GM19351 (cell line): ENCODE data around the gene FSTL4.

Experiments
- ATAC-seq: cut with Tn5 transposase; IDR thresholded peaks from one replicate; pipeline ENCODE4 v1.9.1; 2021; ENCODE audit warnings: mild to moderate bottlenecking, moderate library complexity; ENCODE audit not compliant: unreplicated experiment

The FSTL4 gene

GRCh38 chr5:133332439-133333024 is 279.8 kb downstream of the FSTL4 start:
- no peak for ATAC-seq

- no peak for ATAC-seq
Measured at GRCh38 chr5:133331941-133332340, 280.4 kb downstream of the FSTL4 start.

GRCh38 chr5:133330956-133331355 is 281.4 kb downstream of the FSTL4 start:
- no peak for ATAC-seq

GRCh38 chr5:133328800-133329199 is 283.5 kb downstream of the FSTL4 start:
- no peak for ATAC-seq

GRCh38 chr5:133327946-133328401 is 284.4 kb downstream of the FSTL4 start:
- ATAC-seq, result no peak

- ATAC-seq, result no peak
Measured at GRCh38 chr5:133326361-133326760, 286.0 kb downstream of the FSTL4 start.

GRCh38 chr5:133325864-133326263 is 286.5 kb downstream of the FSTL4 start:
- no peak for ATAC-seq

GRCh38 chr5:133324926-133325325 is 287.4 kb downstream of the FSTL4 start:
- ATAC-seq, result no peak

- no peak for ATAC-seq
Measured at GRCh38 chr5:133323494-133324457, 288.6 kb downstream of the FSTL4 start.

- no peak for ATAC-seq
Measured at GRCh38 chr5:133322743-133323142, 289.6 kb downstream of the FSTL4 start.

GRCh38 chr5:133321833-133322420 is 290.4 kb downstream of the FSTL4 start:
- ATAC-seq, result no peak

- ATAC-seq, result no peak
Measured at GRCh38 chr5:133321286-133321832, 291.0 kb downstream of the FSTL4 start.

GRCh38 chr5:133319905-133320520 is 292.3 kb downstream of the FSTL4 start:
- no peak for ATAC-seq

- no peak for ATAC-seq
Measured at GRCh38 chr5:133319244-133319643, 293.1 kb downstream of the FSTL4 start.

GRCh38 chr5:133317558-133317957 is 294.8 kb downstream of the FSTL4 start:
- ATAC-seq, result no peak

- ATAC-seq, result no peak
Measured at GRCh38 chr5:133316346-133317343, 295.7 kb downstream of the FSTL4 start.

- ATAC-seq, result no peak
Measured at GRCh38 chr5:133314086-133314485, 298.3 kb downstream of the FSTL4 start.

GRCh38 chr5:133311176-133311575 is 301.2 kb downstream of the FSTL4 start:
- ATAC-seq, result no peak

- no peak for ATAC-seq
Measured at GRCh38 chr5:133309984-133310621, 302.2 kb downstream of the FSTL4 start.
